HFF-Myc (cell line): ENCODE results near the gene TMEM115.
A peak's percentile ranks its signal among the peaks of the same experiment; 100 is the strongest.

Experiments used
- DNase-seq: peaks from one replicate; pipeline ENCODE4 v3.0.0-alpha.2; 2011; ENCODE audit warnings: low read depth; ENCODE audit errors: extremely low read depth
- H3K4me3 ChIP-seq: replicated peaks from 2 replicates; pipeline ENCODE4 v1.5.1; 2011; ENCODE audit warnings: low read depth, mild to moderate bottlenecking, control low read depth, low read length
- TF ChIP-seq, protein P1 (sequence below): IDR thresholded peaks from 2 replicates; pipeline ENCODE4 v1.5.1; 2012; ENCODE audit warnings: mild to moderate bottlenecking, low read depth, low read length, control low read depth; ENCODE audit errors: missing control alignments

Gene TMEM115

GRCh38 chr3:50378757-50379156, 19.4 kb upstream of the TMEM115 start:
- no peak for DNase-seq
- TF ChIP-seq, protein P1, sequence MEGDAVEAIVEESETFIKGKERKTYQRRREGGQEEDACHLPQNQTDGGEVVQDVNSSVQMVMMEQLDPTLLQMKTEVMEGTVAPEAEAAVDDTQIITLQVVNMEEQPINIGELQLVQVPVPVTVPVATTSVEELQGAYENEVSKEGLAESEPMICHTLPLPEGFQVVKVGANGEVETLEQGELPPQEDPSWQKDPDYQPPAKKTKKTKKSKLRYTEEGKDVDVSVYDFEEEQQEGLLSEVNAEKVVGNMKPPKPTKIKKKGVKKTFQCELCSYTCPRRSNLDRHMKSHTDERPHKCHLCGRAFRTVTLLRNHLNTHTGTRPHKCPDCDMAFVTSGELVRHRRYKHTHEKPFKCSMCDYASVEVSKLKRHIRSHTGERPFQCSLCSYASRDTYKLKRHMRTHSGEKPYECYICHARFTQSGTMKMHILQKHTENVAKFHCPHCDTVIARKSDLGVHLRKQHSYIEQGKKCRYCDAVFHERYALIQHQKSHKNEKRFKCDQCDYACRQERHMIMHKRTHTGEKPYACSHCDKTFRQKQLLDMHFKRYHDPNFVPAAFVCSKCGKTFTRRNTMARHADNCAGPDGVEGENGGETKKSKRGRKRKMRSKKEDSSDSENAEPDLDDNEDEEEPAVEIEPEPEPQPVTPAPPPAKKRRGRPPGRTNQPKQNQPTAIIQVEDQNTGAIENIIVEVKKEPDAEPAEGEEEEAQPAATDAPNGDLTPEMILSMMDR: no peak
- H3K4me3 ChIP-seq: no peak overlapping the region

- TF ChIP-seq, protein P1: no peak
- H3K4me3 ChIP-seq: no peak overlapping the region
- no peak for DNase-seq
Measured at GRCh38 chr3:50378024-50378423, 18.7 kb upstream of the TMEM115 start.

DNA sequence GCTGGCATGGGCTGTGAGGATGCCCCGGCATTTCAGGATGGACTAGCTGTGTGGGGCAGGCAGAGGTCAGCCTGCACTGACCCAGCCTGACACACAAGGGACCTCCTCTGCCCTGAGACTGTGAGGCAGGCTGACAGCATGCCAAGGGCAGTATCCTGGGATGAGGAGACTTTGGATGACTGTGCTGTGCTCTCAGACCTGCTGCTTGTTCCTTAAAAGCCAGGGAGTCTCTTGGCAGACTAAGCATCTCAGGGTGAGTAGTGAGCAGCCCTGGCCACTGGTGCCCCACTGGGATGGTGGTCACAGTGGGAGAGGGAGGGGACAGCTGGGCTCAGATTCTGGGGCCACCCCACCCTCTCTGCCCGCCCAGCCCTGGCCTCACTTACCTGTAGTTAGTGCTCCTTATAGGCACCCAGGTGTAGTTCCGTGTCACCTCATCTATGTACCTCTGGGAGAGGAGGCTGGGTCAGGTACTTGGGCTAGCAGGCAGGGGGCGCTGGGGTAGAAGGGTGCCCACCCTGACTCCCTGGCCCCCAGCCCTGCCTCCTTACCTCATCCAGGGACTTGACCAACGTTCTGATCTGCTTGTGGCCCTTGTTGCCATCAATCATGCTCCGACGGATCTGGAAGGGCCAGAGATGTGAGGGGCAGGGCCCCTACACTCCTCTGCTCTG, 16.1 kb upstream of the TMEM115 start:
- DNase-seq: no peak
- no peak overlapping the region for H3K4me3 ChIP-seq

GRCh38 chr3:50374363-50375257, 15.3 kb upstream of the TMEM115 start:
- DNase-seq: no peak
- H3K4me3 ChIP-seq: no peak overlapping the region
- TF ChIP-seq, protein P1: no peak

More for the DNA sequence above, 16.1 kb upstream of the TMEM115 start:
- TF ChIP-seq, protein P1: peak; percentile 16

GRCh38 chr3:50373146-50374051, 14.1 kb upstream of the TMEM115 start:
- no peak for DNase-seq
- TF ChIP-seq, protein P1: no peak
- no peak overlapping the region for H3K4me3 ChIP-seq

GRCh38 chr3:50372349-50372748, 13.0 kb upstream of the TMEM115 start:
- no peak for DNase-seq
- TF ChIP-seq, protein P1: no peak

More at GRCh38 chr3:50372349-50372748, 13.0 kb upstream of the TMEM115 start:
- H3K4me3 ChIP-seq: no peak overlapping the region
